GM21825 (cell line): Measurements from ENCODE around the gene CRYL1.

Source experiments
- ATAC-seq: cut with Tn5 transposase; IDR thresholded peaks from one replicate; pipeline ENCODE4 v1.9.1; 2021; ENCODE audit warnings: mild to moderate bottlenecking, moderate library complexity; ENCODE audit not compliant: unreplicated experiment

CRYL1 gene

DNA sequence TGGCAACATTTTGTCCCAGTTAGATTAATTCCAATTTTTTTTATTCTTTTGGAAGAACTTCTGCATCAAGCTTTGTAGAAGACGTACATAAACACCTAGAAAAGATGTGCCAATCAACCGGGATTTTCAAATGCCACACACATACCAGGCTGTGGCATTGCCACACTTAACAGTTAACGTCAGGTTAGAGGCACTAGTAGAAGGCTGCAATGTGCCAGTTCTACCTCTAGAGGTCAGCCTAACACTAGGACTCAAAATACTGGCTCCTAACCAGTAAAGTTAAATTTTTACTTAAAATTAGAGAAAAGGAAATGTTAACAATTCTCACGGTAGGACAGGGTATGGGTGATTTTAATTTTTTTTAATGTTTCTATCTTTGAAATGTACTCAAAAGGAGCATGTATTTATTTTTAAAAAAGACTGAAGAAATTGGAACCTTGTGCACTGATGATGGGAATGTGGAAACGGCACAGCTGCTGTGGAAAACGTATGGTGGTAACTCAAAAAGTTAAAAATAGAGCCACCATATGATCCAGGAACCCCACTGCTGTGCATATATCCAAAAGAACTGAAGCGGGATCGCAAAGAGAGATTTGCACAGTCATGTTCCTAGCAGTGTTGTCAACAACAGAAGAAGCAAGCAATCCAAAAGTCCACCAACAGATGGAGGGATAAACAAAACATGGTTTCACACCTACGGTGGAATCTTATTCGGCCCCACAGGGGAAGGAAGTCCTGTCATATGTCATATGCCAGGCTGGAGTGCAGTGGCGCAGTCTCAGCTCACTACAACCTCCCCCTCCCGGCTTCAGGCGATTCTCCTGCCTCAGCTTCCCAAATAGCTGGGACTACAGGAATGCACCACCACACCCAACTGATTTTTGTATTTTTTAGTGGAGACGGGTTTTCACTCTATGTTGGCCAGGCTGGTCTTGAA is 30.3 kb downstream of the CRYL1 start:
- ATAC-seq: no peak

DNA sequence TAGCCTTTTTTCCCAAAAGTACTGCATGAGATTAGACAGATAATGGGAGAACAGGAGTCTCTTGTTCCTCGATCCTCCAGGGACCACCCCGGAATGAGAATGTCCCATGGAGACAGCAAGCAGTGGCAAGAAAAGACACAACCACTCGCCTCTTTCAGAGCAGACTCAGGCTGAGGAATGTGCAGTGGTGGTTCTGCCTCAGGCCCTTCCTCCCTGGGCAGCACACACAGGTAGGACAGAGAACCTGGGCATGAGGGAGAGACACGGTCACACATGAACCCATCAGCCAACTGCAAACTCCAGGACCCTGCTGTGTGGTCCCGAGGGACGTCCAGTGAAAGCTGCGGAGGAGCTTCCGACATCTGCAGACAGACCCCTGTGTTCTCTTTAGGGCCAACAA is 31.0 kb downstream of the CRYL1 start:
- ATAC-seq: no peak

DNA sequence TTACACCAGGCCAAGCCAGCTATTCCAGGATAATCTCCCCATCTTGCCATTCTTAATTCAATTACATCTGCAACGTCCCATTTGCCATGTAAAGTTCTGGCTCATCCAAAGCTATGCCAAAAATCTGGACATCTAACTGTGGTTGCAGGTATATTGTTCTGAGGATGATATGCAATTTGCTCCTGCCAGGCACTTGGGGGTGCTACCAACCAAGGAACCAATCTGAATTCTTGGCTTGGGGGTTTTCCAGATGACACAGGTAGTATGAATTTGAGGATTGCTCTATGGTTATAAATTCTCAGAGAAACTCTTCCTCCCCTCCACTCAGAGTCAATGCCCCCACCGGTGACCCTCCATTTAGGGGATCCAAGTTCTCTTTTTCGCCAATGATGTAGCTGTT is 33.0 kb downstream of the CRYL1 start:
- no peak for ATAC-seq

GRCh38 chr13:20491926-20492435 is 33.7 kb downstream of the CRYL1 start:
- no peak for ATAC-seq

DNA sequence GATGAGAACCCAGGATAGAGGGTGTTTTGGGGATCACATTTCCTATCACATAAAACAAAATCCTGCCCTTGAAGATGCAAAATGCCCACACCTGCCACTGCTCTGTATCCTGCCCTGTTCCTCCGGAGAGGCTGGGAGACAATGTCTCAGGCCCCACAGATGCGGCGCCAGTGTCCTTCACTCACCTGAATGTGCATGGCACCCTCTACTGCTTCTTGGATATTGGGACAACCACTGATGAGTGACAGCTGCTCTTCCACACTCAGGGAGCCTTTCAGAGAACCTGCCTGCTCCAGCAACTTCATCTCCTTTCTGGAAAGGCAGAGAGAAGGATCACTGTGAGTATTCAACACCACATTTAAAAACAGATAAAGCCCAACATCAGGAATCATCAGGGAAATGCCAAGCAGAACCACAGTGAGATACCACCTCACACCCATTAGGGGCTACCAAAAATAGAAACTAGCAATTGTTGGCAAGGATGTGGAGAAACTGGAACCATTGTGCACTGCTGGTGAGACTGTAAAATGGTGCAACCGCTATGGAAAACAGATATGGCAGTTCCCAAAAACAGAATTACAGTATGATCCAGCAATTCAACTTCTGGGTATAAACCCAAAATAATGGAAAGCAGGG is 36.4 kb downstream of the CRYL1 start:
- no peak for ATAC-seq

DNA sequence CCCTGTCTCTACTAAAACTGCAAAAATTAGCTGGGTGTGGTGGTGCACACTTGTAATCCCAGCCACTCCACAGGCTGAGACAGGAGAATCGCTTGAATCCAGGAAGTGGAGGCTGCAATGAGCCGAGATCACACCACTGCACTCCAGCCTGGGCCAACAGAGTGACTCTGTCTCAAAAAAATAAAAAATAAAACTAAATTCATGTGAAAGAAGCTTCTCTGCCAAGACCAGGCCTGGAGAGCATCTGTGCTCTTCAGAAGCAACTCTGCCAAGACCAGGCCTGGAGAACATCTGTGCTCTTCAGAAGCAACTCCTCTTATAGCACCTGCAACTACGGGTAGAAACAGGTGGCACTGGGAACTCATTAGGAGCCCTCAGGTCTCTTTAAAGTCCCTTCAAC is 37.7 kb downstream of the CRYL1 start:
- ATAC-seq: no peak

DNA sequence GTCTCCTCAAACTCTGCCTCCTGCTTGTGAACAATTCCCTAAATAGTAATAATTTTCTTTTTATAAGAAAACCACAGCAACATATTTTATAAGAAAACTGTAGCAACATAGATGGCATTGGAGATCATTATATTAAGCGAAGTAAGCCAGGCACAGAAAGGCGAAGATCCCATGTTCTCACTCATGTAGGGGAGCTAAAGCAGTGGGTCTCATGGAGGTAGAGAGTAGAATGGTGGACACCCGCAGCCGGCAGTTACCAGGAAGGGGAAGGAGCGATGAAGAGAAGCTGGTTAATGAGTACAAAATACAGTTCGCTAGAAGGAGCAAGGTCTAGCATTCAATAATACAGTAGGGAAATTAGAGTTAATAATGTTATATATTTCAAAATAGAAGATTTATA is 42.9 kb downstream of the CRYL1 start:
- ATAC-seq: no peak

DNA sequence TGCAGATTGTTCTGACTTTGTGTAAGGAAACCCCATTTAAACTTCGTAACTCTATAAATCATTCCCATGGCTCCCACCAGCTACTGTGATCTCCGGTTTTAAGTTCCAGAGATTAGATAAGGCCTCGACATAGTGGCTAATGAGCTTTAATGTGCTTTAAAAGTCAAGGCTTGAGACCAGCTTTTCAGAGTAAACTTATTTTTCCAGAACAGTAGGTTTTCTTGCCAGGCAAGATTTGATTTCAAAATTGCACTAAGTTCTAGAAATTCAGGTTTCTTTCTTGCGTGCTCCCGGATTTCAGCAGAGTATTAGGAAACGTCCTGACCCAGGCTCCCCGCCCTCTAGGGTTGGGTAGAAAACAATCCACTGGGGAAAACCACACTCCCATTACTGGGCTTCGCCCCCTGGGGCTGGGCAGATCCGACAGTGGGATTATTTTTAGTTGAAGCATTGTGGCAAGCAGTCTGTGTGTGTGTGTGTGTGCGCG is 43.3 kb downstream of the CRYL1 start:
- ATAC-seq: no peak

DNA sequence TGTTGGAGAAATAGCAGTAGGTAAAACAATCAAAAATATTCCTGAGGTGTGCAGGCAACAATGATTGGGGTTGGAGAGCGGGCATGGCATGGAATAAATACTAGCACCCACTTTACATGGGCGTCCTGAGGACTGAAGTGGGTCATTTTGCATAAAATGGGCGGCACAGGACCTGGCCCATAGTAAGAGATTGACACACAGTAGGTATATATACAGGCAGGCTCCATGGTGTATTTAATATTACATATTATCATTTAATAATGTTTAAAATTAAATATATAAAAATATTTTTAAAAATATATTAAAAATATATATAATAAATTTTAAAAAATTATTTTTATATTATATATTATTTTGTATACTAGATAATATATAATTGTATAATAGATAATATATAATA is 48.3 kb downstream of the CRYL1 start:
- no peak for ATAC-seq

DNA sequence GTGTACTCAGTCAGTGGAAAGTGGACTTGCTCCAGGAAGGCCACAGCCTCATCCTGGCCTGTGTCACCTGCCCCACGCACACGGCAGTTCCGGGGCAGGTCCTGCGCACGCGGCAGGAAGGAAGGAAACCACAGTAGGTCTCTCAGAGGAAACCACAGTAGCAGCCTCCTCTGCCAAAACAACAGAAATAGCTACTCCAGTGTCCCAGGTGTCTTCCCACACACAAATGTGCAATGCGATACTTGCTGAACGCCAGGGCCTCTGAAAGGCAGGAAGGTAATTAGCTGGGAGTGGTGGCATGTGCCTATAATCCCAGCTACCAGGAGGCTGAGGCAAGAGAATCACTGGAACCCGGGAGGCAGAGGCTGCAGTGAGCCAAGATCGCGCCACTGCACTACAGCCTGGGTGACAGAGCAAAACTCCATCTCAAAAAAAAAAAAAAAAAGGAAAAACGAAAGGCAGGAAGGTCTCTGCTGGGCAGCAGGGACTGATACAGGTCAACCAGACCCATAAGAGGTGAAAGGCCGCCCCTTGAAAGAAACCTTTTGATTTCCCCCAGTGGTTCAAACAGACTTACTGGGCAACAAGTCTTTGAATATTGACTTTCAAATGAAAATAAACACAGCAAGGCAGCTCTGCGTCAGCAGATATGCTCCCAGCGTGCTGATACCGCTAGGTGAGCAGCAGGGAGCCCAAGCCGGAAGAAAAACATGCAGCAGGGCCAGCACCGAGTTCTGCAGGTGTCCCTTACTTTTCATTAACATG is 49.5 kb downstream of the CRYL1 start:
- peak; percentile 93 for ATAC-seq

GRCh38 chr13:20474515-20474914 is 51.1 kb downstream of the CRYL1 start:
- no peak for ATAC-seq

GRCh38 chr13:20473888-20474287 is 51.8 kb downstream of the CRYL1 start:
- no peak for ATAC-seq

DNA sequence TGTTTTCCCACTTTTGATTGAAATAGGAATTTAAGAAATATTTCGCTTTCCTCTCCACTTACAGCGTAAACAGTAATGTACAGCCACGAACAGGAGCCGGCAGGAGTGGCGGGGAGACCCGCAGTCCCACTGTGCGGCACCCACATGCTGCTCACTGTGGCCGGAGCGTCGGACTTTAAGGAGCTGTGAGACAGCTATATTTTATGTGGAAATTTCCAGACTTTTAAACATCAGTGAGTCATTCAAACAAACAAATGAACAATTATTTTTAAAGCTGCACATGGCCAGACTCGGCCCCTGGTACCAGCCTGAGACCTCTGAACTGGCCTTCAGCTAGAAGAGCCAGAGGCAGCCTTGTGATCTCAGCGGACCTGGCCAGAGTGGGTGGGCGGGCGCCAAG is 52.5 kb downstream of the CRYL1 start:
- ATAC-seq: no peak

DNA sequence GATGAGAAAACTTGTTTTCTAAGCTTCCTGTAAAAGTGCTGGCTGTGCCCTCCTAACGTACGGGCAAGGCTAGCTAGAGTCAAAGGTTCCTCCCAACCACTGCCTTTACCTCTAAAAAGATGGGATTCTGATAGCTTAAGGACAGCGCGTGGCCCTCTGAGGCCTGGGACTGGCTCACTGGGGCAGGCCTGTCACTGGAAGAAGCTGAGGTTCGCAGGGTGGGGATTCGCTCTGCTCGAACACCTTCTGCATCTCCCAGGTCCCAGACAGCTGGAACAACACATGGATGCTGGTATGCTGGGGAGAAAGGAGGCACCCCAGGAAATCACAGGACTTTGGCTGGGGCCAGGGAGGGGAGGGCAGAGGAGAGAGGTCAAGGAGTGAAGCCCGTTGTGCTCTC is 53.1 kb downstream of the CRYL1 start:
- ATAC-seq: no peak

DNA sequence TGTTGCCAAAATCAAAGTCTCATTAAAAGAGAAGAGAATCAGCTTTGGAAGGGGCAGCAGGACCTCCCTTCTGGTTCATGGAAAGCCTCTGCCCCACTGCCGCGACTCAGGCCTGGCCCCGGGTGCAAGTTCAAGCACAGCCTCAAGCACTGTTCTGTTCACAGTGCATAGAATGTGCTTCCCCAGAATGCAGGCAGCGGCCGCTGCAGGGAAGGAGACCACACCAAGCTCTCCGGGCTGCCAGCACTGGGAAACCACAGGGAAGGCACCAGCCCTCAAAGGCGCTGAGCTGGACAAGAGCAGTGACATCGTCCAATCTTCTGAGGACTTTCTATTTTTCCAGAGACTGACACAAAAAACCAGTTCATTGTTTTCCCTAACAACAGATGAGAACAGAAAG is 55.5 kb downstream of the CRYL1 start:
- ATAC-seq: no peak

- no peak for ATAC-seq
These were observed 59.3 kb downstream of the CRYL1 start for GRCh38 chr13:20466371-20466770.

DNA sequence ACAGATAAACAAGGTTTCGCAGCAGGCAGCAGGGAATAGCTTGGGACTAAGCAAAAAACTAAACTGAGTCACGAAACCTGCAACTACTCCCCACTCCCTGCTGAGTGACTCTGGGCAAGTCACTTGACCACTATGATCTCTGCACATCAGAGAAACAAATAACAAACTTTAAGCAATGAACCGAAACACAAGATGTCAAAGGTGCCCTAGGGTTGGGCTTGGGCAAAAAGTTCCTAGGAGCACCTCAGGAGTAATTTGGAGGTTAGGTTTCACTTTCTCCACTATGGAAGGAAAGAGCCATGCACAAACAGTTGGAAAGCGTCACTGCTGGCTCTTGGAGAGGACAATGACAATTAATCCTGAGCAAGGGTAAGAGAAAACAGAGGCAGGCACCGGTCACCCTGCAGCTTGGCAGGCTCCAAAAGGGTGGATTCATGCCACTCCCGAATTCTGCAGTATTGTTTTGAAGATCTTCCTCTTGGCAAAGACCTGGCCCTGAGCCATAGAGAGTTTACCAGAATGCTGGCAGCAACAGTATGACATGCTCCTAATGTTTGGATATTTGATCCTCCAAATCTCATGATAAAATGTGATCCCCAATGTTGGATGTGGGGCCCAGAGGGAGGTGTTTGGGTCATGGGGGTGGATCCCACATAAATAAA is 60.3 kb downstream of the CRYL1 start:
- ATAC-seq: no peak

GRCh38 chr13:20462921-20463320 is 62.7 kb downstream of the CRYL1 start:
- ATAC-seq: no peak

DNA sequence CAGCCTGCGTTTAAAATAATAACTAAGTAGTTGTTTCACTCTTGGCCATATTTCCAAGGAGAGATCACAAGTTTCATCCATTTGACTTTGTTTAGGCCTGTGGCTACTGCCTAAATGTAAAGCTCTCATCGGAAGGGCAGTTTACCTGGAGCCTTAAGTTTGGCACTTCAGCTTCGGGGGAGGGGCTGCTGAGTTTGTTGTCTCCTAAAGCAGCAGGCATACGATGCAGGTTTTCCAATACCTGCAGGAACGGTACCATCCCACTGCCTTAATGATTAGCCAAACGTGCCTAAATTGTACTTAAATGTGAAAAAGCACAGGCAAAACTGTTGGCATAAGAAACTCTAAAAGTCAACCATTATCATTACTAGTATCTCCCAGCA is 63.1 kb downstream of the CRYL1 start:
- ATAC-seq: no peak

- no peak for ATAC-seq
These were observed 63.7 kb downstream of the CRYL1 start for GRCh38 chr13:20461860-20462532.
